ENCODE results near the gene OBSCN.

Gene OBSCN

DNA sequence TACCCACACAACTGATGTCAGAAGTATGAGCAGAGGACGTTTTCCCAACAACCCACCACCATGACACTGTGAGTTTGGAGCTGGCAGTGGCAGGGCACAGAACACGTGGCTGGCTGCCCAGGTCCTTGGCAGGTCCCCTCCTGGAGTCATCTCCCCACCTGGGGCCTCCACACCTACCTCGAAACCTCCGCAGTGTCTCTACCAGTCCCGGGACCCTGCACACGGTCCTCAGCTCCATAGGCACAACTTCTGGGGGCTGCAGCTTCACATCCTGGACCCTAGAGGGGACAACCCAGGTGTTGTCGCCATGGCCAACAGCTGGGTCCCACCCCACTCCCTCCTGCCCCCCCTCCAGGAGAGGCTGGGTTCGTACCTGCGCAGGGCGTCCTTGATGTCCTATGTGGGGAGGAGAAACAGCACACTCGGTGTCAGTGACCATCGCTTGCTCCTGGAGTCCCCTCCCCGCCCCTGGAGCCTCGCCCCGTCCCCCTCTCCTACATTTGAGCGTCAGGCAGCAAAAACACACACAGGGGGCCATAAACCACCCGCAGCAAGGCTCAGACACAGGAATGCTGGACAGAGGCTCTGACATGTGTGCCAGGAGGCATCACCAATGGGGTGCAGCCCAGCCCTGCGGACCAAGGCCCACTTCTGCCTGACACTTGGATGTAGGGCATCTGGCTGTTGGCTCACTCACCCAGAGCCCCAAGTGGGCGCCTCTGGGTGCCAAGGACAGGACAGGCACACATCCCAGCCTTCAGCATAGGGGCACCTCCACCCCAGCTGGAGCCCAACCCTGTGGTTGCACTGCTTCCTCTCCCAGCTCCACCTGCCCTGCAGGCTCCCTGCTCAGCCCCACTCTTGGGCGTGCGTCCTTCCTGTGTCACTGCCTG lies 189.2 kb downstream of the OBSCN start:
- DNase-seq, result no peak

- no peak for DNase-seq
Observed at GRCh38 chr1:228397966-228398365, 190.1 kb downstream of the OBSCN start.

- DNase-seq, result no peak
Observed at GRCh38 chr1:228398741-228399461, 191.1 kb downstream of the OBSCN start.

- no peak for DNase-seq
Observed at GRCh38 chr1:228399531-228400236, 191.8 kb downstream of the OBSCN start.

DNA sequence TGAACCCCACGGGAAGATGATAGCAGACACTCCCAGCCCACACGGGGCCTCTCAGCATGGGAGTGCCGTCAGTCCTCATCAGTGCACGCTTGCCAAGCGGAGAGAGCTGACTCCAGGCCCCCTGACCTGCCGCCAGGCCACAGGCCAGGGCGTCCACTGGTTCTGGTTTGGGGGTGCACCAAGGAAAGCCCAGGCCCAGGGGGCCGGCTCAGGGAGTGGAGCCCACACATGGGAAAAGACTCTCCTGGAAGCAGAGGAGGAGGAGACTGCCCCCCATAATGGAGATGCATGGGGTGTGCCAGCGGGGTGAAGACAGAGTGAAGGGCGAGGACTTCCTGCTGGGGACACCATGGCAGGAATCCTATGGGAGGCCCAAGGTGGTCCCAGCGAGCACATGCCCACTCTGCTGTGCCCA lies 192.4 kb downstream of the OBSCN start:
- DNase-seq, result no peak

DNA sequence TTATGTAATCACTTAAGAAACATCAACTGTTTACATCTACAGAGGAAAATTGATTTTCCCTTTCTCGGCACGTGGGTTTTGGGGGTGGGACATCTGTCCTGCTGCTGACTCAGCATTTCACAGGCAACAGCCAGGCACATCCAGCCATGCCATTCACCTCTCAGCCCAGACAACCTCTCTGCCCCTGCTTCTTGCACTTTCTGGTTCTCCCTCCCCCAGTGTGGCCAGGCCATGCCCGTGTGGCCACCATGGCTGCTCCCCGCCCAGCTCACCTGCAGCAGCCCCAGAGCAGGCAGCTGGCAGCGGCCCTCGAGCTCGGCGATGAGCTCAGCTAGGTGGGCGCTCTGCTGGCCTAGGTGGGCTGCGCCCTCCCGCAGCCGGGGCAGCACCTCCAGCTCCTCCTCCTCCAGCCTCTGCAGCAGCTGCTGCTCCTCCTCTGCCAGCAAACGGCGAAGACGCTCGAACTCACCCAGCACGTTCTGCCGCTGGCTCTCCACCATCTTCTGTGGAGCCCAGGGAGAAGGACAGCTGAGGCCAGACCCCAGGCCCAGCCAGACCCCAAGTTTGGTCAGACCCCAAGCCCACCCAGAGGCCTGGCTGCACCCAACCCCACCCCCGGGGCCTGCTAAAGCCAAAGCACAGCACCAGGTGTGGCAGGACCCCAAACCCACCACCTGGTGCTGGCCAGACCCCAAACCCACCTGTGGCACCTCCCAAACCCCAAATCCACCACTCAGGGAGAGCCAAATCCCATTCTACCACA lies 193.0 kb downstream of the OBSCN start:
- no peak for DNase-seq

DNA sequence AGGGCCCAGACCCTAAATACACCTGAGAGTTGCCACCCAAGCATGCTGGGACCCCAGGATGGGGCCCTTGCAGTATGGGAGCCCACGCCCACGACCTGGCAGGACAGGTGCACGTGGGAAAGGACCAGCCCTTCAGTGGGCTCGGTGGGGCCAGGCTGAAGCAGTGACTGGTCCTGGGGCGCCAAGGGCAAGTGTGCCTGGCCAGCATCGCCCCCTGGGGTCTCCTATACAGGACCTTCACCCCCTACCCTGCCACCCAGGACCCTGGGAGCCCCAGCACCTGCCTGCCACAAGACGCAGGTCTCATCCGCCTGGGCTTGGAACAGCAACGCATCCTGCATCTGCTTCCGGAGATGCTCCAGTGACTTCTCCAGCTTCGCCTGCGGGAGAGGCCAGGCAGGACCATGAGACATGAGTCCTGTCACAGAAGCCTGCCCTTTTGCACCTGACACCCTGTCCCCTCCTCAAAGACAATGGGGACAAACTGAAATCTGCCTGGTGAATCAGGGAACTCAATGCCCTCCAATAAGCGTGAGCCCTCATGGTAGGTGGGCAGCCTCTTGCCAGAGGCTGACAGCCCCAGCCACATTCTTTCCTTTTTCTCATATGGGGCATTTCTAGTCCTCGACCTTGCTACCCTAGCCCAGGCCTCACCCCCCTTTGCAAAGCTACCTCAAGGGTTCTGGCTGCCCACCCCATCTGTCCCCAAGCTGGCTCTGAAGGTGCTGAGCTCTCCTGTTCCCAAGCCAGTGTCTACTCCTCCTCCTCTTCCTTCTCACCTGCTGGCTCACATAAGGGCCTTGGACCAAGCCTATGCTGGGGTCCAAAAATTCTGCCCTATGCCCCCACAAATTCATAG lies 194.2 kb downstream of the OBSCN start:
- DNase-seq, result no peak

DNA sequence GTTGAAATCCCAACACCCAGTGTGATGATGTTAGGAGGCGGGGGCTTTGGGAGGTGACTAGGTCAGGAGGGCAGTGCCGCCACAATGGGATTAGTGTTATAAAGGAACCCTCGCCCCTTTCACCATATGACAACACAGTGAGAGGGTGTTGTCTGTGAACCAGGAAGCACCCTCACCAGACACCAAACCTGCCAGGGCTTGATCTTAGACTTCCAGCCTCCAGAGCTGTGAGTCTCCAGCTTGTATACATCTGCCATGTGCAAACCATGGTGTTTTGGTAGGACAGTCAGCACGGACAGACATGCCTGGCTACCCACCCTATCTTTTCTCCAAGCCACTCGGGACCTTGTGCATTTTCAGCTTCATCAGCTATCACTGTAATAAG lies 194.8 kb downstream of the OBSCN start:
- no peak for DNase-seq

- DNase-seq, result no peak
Observed at GRCh38 chr1:228403231-228403631, 195.4 kb downstream of the OBSCN start.

GRCh38 chr1:228404107-228404720 lies 196.4 kb downstream of the OBSCN start:
- DNase-seq, result no peak

DNA sequence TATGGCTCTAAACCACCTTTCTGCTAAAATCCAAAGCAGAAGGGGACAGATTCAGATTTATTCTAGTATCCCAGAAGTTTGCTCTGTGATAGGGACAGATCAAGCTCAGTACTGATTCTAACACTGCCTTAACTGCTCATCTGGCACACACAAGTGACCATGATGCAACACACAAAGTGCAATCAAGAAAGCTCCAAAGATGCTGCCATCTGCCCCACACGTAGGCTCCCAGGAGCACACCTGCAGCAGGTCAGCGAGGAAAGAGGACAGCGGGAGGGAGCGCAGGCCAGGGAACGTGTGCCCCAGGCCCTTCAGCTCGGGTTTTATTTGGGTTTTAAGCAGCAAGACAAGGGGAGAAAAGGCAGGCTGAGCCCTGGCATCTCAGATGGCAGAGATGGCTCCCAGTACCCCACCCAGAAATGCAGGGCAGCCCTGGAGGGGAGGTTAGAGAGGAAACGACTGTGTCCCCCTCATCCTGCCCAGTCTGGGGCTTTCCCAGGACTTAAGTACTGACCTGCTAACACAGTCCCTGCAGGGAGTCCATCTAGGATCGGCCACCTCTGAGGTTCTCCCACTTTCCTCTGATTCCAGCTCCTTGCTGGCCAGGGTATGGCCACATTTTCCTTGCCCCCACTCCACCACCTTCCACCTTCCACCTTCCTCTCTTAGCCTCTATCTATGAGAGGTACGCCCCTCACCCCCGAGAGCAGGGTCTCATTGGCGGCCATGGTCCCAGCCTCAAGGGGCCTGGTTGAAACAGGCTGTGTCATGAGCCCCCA lies 197.5 kb downstream of the OBSCN start:
- no peak for DNase-seq

DNA sequence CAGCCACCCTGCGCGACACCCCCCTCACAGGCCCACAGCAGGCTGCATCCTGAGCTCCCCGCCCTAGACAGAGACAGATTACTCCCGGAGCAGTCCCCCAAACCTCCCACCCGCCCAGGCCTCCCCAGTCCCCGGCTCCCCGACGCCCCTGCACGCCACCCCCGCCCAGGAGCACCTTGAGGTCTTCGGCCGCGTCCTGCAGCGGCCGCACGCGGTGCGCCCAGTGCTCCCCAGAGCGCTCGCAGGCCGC lies 198.1 kb downstream of the OBSCN start:
- no peak for DNase-seq

DNA sequence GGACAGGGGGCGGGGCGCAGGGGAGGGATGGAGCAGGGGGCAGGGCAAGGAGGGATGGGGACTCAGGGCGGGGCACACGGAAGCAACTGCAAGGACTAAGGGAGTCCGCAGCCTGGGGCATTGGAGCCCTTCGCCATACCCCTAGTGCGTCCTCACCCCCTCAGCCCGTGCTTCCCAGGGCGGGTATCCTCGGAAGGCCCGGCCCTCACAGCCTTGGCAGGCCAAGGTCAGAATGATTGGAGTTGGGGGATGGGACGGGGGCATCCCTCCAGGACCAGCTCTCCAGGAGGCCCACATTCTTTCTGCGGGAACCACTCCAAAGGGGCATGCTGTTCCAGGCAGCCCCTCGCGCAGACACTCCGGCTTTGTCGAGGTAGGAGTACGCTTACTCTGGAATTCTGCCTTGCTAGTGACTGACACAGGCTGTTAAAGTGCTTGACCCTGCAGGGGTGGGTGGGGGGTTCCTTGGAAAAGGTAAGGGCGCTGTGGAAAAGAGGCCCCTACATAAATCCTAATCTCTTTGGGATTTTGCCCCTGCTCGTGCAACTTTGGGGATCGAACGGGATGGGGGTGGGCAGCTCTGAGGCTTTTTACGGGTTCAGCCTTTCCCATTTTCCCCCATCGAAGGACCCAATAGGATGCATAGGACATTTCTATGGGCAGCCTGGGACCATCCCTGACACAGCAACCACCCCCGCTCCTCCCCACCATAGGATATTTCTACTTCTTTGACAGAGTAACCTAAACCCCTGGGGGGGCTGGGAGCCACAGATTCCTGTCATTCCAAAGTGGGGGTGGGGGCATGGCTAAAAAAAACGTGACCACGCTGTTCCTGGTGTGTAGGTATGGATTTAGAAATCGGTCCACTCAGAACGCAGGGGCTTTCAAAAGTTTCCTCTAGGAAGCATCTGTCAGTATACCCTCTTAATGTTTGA lies 199.5 kb downstream of the OBSCN start:
- DNase-seq, result no peak

DNA sequence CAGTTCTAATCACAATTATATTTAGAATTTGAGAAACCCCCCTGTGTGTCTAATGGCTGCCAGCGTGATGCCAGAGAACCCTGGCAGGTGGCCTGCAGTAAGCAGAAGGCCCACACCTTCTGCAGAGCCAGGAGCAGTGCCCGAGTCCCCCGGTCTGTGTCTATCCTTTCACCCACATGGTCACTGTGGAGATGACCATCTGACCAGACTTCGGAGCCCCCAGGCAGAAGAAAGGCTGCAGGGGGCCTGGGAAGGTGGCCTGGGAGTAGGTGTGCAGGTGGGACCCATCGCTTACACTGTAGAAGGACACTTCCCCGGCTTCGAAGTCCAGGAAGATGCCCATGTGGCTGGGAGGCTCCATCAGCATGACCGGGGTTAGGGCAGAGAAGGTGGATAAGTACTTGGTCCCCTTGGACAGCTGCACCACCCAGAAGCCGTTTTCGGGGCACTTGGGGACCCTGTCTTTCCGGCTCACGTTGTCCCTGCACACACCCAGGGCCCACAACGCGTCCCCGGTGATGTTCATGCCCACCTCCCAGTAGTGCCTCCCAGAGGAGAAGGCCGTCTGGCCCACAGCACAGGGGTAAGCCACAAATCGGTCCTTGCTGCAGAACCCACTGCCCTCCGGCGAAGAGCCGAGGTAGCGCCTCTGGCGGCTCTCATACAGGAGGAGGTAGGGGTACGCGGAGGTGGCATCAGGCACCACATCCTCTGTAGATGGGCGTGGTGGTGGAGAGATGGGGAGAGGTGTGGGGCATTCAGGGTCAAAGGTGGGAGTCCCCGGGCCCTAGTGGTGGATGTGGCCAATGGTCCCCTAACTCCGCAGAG lies 200.4 kb downstream of the OBSCN start:
- DNase-seq, result no peak

DNA sequence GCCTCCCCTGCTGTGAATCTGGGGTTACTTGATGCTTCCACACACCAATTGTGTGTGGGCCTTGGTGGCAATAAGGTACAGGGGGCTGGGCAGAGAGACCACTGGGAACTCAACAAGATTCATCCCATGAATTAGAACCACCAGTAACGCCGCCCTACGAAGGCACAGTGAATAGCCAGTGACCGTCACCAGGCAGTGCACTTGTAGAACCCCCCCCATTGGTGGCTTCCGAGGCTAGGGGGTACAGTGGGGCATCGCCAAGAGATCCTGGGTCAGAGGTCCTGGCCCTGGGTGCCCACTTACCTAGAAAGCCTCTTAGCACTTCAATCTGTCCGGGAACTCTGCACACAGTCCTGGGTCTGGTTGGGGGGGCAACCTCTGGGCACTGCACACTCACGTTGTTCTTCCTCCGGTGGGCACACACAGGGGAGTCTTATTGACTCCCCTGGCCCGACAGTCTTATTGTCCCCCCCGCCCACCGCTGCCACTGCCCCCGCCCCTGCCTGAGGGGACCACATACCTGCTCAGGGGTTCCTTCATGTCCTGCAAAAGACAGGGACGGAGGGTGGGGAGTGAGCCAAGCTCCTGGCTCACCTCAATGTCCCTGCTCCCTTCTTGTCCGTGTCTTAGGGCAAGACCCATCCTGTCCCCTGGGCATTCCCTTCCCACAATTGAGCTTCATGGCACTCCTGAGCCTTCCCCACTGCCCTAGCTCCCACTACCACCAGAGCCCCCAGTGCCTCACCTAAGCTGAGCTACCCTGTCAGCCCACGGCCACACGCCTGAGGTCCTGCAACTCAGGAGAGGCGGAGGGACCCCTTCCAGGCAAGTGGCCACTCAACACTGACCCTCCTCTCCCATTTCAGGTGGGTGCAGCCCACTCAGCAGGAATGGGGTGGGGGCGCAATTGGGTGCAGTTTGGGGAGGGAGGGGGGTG lies 201.3 kb downstream of the OBSCN start:
- no peak for DNase-seq

DNA sequence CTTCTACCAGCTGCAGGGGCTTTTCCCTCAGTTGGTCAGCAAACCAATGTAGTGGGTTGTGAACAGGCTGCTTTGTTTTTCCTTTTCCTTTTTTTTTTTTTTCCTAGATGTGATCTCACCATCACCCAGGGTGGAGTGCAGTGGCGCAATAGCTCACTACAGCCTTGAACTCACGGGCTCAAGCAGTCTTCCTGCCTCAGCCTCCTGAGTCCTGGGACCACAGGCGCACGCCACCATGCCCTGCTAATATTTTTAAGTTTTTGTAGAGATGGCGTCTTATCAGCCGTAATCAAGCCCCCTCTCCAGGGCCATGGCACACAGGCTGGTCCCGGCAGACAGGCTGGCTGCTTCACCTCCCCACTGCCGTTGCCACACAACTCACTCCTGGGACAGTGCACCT lies 202.2 kb downstream of the OBSCN start:
- DNase-seq, result no peak

DNA sequence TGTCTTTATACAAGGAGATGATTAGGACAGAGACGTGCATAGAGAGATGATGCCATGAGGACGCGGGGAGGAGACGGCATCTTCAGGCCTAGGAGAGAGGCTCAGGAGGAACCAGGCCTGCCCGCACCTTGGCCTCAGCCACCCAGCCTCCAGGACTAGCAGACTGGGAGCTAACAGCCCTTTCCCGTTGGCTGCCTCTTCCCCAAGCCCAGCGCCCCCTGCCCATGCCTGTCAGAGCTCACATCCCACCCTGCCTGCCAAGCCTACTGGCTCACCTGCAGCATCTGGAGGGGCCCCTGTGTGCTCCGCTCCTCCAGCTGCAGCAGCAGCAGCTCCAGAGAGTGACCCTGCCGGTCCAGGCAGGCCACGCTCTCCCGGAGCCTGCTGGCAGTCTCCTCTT lies 202.8 kb downstream of the OBSCN start:
- no peak for DNase-seq

GRCh38 chr1:228411121-228411520 lies 203.3 kb downstream of the OBSCN start:
- no peak for DNase-seq
